OCI-M2 (cell line): Measurements from ENCODE around the gene LTBP1.
"Not testable (repeated sequence)": the region's sequence is repeated elsewhere in the genome, so short reads cannot be mapped to it uniquely, and the experiment has no call there.

ENCODE experiments used
- DNase-seq: peaks from one replicate; lab custom pipeline; 2025; ENCODE audit not compliant: unreplicated experiment; lab: John Stamatoyannopoulos, UW

LTBP1 gene

GRCh38 chr2:32958821-32959220, 12.1 kb downstream of the LTBP1 start:
- DNase-seq, result no peak

GRCh38 chr2:32960238-32960637, 13.5 kb downstream of the LTBP1 start:
- DNase-seq, result no peak

DNA sequence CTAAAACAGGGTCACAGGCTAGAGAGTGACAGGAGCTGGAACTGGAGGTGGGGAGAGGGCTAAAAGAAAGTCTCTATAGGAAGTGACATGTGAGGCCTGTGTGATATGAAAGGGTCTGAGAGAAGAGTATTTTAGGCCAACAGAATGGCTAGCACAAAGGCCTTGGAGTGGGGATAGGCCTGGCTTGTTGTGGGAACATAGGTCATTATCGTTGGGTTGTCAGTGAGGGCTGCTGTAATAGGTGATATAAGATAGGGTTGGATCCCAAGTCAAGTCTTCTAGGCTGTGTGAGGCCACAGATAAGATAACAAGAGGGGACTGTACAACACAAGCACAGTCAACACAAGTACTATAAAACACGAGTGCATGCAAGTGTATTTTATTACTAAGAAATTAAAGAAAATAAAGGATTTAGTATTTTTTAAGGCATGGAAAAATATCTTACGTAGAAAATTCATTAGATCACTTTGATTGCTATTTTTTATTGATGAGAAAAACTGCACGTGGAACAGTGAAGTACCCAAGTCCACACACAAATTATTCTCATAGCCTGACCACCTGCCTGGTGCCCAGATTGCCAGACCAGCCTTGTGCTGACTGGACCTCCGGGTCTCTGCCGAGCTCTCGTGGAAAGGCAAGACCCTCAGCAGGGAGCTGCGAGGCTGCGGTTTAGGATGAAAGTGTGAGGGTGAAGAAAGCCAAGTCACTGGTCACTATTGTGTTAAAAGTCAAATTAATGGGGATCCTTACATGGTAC, 14.1 kb downstream of the LTBP1 start:
- peak; percentile 44 for DNase-seq

- no peak for DNase-seq
These were observed 15.9 kb downstream of the LTBP1 start for GRCh38 chr2:32962690-32963089.

DNA sequence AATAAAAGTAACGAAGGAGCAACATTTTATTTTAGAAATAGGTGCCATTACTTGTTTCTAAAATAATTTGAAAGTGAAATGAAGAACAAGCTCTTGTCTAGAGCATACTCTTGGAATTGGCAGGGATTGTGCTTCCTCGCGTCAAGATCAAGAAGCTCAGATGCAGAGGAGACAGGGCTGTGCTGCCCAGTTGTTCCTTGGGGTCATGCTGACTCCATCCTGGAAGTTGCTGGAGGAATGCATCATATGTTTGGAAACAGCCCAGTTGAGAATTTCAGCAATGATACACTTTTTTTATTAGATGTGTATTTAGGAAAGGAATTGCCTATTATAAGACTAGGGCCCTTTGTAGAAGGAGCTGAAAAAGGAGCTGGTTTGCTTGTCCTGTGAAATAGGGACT, 17.2 kb downstream of the LTBP1 start:
- DNase-seq, result no peak

- no peak for DNase-seq
These were observed 18.9 kb downstream of the LTBP1 start for GRCh38 chr2:32965523-32966171.

GRCh38 chr2:32969444-32970162, 22.9 kb downstream of the LTBP1 start:
- no peak for DNase-seq

GRCh38 chr2:32973772-32974171, 27.0 kb downstream of the LTBP1 start:
- DNase-seq, result not testable (repeated sequence)

GRCh38 chr2:32976409-32977063, 29.8 kb downstream of the LTBP1 start:
- DNase-seq, result no peak

DNA sequence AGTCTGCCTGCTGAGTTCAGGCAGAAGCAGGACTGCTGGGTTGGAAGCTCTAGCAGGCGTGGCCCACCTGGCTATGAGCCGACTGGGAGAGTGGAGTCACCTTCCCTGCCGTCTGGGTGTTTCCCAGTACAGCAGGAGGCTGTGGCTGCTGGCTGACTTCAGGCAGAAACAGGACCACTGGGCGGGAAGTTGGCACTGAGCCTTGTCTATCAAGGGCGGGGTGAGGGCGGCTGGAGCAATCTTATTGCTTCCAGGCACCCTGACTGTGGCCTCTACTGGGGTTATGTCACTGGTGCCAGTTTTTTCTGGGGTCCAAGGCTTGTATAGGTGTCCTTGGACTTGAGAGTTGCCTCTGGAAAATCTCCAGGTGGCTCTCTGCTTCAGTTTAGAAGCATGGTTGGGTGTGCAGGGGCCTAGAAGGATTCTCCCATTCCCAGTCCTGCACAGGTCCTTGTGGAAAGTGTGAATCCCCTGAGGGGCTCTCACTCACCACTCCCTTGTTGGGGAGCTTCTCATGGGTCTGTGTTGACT, 30.5 kb downstream of the LTBP1 start:
- no peak for DNase-seq

GRCh38 chr2:32981612-32982011, 34.9 kb downstream of the LTBP1 start:
- DNase-seq, result no peak

DNA sequence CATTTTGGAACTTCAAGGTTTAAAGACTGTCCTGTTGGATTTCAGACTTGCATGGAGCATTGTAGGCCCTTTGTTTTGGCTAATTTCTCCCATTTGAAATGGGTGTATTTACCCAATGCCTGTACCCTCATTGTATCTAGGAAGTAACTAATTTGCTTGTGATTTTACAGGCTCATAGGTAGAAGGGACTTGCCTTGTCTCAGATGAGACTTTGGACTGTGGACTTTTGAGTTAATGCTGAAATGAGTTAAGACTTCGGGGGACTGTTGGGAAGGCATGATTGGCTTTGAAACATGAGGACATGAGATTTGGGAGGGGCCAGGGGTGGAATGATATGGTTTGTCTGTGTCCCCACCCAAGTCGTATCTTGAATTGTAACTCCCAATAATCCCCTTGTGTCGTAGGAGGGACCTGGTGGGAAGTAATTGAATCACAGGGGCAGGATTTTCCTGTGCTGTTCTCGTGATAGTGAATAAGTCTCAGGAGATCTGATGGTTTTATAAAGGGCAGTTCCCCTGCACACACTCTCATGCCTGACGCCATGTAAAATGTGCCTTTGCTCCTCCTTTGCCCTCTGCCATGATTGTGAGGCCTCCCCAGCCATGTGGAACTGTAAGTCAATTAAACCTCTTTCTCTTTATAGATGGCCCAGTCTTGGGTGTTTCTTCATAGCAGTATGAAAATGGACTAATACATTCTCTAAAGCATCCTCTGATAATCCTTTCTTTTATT, 36.6 kb downstream of the LTBP1 start:
- DNase-seq, result not testable (repeated sequence)

- DNase-seq, result no peak
These were observed 39.7 kb downstream of the LTBP1 start for GRCh38 chr2:32986480-32986879.

DNA sequence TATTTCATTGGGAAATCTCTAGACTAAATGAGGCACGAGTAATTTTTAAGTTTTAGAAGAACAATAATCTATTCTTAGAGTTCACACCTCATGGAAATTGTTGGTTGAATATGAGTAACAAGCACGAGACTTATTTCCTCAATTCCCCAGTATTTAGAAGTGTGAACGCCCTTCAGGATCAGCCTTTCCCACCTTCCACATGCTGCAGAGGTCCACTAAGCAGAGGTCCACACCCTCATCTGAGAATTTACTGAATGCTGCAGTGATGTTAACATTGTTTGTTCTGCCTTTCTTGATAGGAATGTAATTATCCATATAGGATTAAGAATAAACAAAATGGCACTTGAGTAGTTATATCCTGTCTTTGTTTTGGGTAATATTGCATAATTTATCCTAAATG, 41.8 kb downstream of the LTBP1 start:
- no peak for DNase-seq

DNA sequence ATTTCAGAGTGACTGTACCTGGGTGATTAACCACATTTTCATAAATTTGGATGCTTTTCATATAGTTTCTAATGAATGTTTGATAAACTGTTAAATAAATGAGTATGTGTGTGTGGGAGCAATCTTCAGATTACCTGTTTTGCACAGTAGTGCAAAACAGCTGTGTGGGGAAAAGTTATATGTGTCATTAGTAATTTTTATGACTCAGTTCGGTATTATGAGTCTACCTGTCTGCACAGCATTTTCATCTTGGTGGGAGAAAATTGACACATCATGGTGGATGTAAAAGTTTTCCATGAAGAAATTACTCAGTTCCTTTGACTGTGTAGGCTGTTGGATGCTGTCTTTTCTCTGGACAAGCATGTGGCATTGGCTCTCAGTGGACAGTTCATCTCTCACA, 43.8 kb downstream of the LTBP1 start:
- no peak for DNase-seq

DNA sequence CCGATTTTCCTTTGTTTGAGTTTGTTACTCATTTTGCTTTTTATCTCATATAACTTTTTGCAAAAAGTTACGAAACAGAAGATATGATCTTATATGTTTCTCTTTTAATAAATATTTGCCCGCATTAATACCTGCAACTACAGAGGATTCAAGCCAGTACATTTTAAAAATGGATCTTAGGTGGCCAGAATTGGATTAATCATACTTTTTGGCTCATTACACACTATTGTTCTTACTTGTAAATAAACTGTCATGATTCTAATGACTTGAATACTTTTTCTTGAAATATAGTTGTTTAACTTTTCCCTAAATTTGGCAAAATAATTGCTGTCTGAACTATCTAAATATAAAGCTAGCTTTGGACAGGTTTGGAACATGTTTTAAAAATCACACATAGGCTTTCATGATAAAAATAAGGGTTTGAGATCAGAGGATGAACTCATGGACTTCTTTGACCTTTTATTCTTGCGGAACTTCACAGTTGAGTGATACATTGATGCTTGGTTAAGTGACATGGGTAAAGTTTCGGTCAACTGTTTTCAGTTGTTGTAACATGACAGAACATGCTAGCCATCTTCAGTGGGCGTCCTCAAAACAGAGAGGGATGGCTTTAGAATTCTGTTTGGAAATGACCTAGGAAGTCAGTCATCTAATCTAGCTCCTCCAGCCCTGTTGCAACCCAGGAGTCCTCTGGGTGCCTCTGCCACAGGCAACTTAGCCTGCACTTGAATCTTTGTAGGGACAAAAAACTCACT, 44.5 kb downstream of the LTBP1 start:
- DNase-seq, result no peak

DNA sequence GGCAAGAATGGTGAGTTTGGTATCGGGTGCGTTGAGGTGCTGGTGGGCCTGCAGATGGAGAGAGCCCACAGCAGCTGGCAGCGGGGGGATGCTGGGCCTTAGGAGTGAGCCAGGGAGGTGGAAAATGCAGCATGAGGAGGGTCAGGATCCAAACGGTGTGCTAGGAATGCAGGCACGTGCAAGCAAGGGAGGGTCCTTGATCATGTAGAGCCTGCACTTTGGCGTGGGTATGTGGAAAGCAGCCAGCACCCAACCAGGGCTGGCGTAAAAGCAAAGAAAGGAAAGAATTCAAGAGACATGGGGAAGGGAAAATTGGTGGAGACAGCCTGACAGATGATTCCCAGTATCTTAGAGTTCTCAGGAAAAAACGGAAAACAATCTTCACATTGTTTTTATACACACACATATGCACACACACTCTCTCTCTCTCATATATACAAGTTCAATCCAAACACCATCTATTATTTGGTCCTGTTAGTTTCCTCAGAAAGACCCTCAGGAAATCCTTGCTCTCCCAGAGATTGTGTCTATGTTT, 46.3 kb downstream of the LTBP1 start:
- DNase-seq, result no peak

DNA sequence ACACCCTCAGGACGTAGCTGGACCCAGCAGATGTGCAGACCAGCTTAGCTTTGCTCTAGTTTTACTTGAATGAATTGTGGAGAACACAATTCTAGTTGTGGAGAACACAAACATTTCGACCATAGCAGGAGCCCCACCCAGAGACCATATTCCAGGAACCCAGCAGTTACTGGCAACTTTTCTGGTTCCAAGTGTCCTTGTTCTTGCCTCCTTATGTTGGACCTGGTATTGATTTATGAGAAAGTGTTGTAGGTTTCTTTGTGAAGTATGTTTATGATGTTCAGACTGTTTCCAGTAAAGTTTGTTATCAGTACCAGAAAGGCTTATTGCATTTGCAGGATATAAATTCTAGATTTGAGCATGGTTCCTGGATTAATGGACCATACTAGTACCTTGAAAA, 51.0 kb downstream of the LTBP1 start:
- no peak for DNase-seq

DNA sequence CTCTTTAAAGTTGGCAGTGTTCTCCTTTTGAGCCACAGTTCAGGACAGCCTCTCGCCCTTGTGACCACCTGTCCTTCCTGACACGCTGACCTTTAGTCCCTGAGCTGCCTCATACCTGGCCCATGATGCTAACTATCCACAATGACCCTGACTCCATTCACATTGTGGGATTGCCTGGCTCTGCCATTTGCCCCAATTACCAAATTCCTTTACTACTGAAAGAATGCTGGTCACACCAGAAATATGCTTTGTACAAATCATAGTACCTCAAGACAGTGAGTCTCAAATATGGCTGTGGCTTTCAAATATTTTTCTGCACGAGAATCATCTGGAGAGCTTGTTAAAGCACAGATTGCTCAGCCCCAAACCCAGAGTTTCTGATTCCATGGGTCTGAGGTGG, 54.2 kb downstream of the LTBP1 start:
- no peak for DNase-seq

- DNase-seq, result no peak
These were observed 55.1 kb downstream of the LTBP1 start for GRCh38 chr2:33001823-33002222.
